A549 (cell line): Measurements from ENCODE around the gene TRABD2B.

ENCODE experiments used
- BHLHE40 ChIP-seq: IDR thresholded peaks from 2 replicates; pipeline ENCODE4 v1.6.1; 2012; ENCODE audit warnings: low read depth, low read length, inconsistent platforms
- CHD4 ChIP-seq: fragments of 200-600 bp; sonication (generic); IDR thresholded peaks from 2 replicates; pipeline ENCODE4 v1.6.1; 2016; ENCODE audit warnings: antibody characterized with exemption, mild to moderate bottlenecking, borderline replicate concordance
- CTCF ChIP-seq: fragments of >200 bp; sonication (Bioruptor Twin); formaldehyde crosslinking; IDR thresholded peaks from 3 replicates; pipeline ENCODE4 v1.5.1; 2016
- ELK1 ChIP-seq: fragments of 150-350 bp; IDR thresholded peaks from 2 replicates; pipeline ENCODE4 v1.6.1; 2014; ENCODE audit warnings: low read depth, mild to moderate bottlenecking, low read length
- HDAC2 ChIP-seq: fragments of 200-600 bp; sonication (generic); IDR thresholded peaks from 2 replicates; pipeline ENCODE4 v1.6.1; 2016
- HOXA7 ChIP-seq: fragments of 250-450 bp; sonication (Bioruptor Pico); IDR thresholded peaks from 2 replicates; pipeline ENCODE4 v1.5.0; 2020; ENCODE audit warnings: mild to moderate bottlenecking, moderate library complexity
- JUN ChIP-seq, 2 experiments: fragments of >200 bp; sonication (Bioruptor Twin); formaldehyde crosslinking; IDR thresholded peaks; 2 replicates in 1 of 2; 3 replicates in 1 of 2; pipeline ENCODE4 v1.6.1; 2016 to 2017
- MAFK ChIP-seq: fragments of 450-650 bp; IDR thresholded peaks from 2 replicates; pipeline ENCODE4 v1.6.1; 2014; ENCODE audit not compliant: partially characterized antibody
- POLR2A ChIP-seq: IDR thresholded peaks from 2 replicates; pipeline ENCODE4 v1.6.1; 2012; ENCODE audit warnings: mild to moderate bottlenecking, low read length
- RFX5 ChIP-seq: fragments of 450-650 bp; IDR thresholded peaks from 2 replicates; pipeline ENCODE4 v1.7.1; 2014; ENCODE audit warnings: antibody characterized with exemption, mild to moderate bottlenecking, moderate library complexity
- SMC3 ChIP-seq: fragments of >200 bp; sonication (Bioruptor Twin); formaldehyde crosslinking; IDR thresholded peaks from 3 replicates; pipeline ENCODE4 v1.6.1; 2018; ENCODE audit warnings: inconsistent platforms
- SREBF2 ChIP-seq: fragments of 450-650 bp; IDR thresholded peaks from 2 replicates; pipeline ENCODE4 v1.6.1; 2014; ENCODE audit warnings: mild to moderate bottlenecking, moderate library complexity
- TP53 ChIP-seq: fragments of 250-450 bp; sonication (Bioruptor Pico); IDR thresholded peaks from 2 replicates; pipeline ENCODE4 v1.5.0; 2021; ENCODE audit warnings: mild to moderate bottlenecking, moderate library complexity
- USF2 ChIP-seq: fragments of 450-650 bp; IDR thresholded peaks from 2 replicates; pipeline ENCODE4 v1.6.1; 2014; ENCODE audit warnings: antibody characterized with exemption

- TF ChIP-seq CHD4 (no peak), POLR2A (no peak), TP53 (CRISPR knock-in tag) (no peak), RFX5 (no peak), USF2 (no peak), HDAC2 (no peak), JUN (IDR thresholded peaks at IDR 0.05) (no peak), MAFK (no peak), CTCF (no peak), ELK1 (no peak), HOXA7 (CRISPR knock-in tag) (no peak), BHLHE40 (no peak), SREBF2 (no peak), SMC3 (no peak)
These were observed 58.7 kb downstream of the TRABD2B start for GRCh38 chr1:47938520-47938919.
